Prostate gland (tissue), 2 donors: Measurements from ENCODE around the gene CLASP1. TPM values are rescaled to one million over a fixed set of nuclear protein-coding genes. Genes with fewer than 3 reads are reported as not detected.
"Not testable (repeated sequence)": the region's sequence is repeated elsewhere in the genome, so short reads cannot be mapped to it uniquely, and the experiment has no call there.

ENCODE experiments used
- DNase-seq: peaks from one replicate; pipeline ENCODE4 v3.0.0-alpha.2; 2019; ENCODE audit warnings: low spot score
- H3K27ac ChIP-seq, 2 donors: fragments of 200-600 bp; sonication (generic); 2 replicates each; pipeline ENCODE4 v1.5.1; 2017 to 2019
- H3K27me3 ChIP-seq: fragments of 200-600 bp; sonication (generic); replicated peaks from 2 replicates; pipeline ENCODE4 v1.5.1; 2019; ENCODE audit not compliant: insufficient read depth
- H3K36me3 ChIP-seq, 2 donors: fragments of 200-600 bp; sonication (generic); 1 replicate in 1 of 2; 2 replicates in 1 of 2; pipeline versions ENCODE4 v1.5.1 to v1.8.1; 2017 to 2019
- H3K4me1 ChIP-seq: fragments of 200-600 bp; sonication (generic); replicated peaks from 2 replicates; pipeline ENCODE4 v1.5.1; 2019
- H3K4me3 ChIP-seq, 2 donors: fragments of 200-600 bp; sonication (generic); 2 replicates each; pipeline ENCODE4 v1.5.1; 2017 to 2019
- H3K9me3 ChIP-seq: fragments of 200-600 bp; sonication (generic); 2 replicates; pipeline ENCODE4 v1.5.1; 2017
- POLR2A ChIP-seq: fragments of 450-650 bp; IDR thresholded peaks from one replicate; pipeline ENCODE4 v1.6.1; 2016; ENCODE audit warnings: antibody characterized with exemption, mild to moderate bottlenecking
- POLR2AphosphoS5 ChIP-seq: sonication (generic); formaldehyde crosslinking; IDR thresholded peaks from one replicate; pipeline ENCODE4 v1.6.1; 2017; ENCODE audit warnings: antibody characterized with exemption
- WGBS: methylation state at CpG from one replicate; pipeline ENCODE4 v1.1.5; 2018; 5-methylcytosine and 5-hydroxymethylcytosine counted together
- intact Hi-C: fragments of 100-400 bp; cut with DNase I; formaldehyde crosslinking; loops from one replicate; pipeline ENCODE4 v1.14.2; 2022
- total RNA-seq, 2 donors: library from RNA; depleted of rRNA; stranded (reverse); fragments of >200 nt; gene quantifications; one replicate each; pipeline ENCODE4 v1.1.0, GENCODE V29; 2016
- TF ChIP-seq, protein P1 (sequence below), 4 experiments: fragments of 200-600 bp in 2 of 4; fragments of 450-650 bp in 2 of 4; sonication (generic) in 2 of 4; IDR thresholded peaks; 1 replicate in 3 of 4; 2 replicates in 1 of 4; pipeline ENCODE4 v1.5.1; 2016 to 2019; ENCODE audit warnings: antibody characterized with exemption in 4 of 4, mild to moderate bottlenecking in 2 of 4, moderate library complexity in 2 of 4

Gene CLASP1
- total RNA-seq, 2 donors from 2014 or later: 44.4 to 90.2 TPM

DNA sequence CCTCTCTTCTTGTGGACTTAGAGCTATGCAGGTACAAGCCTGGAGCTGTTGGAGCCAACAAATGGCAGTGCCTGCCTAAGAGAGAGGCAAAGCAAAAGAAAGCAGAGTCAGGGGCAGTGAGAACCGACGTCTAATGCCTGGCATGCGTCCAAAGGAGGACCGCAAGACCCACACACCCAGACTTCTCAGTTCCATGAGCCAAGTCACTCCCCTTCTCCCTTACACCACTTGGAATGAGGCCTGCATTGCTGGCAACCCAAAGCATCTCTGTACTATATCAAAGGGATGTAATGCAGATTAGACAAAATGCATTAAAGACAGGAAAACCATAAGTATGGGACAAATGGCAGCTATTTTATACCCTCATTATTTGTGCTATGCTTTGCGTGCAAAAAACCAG is 168.4 kb downstream of the CLASP1 start:
- intact Hi-C loops: no loop called here
- no peak for DNase-seq
- 16% methylated on average over 5 of the region's 5 CpGs for WGBS

DNA sequence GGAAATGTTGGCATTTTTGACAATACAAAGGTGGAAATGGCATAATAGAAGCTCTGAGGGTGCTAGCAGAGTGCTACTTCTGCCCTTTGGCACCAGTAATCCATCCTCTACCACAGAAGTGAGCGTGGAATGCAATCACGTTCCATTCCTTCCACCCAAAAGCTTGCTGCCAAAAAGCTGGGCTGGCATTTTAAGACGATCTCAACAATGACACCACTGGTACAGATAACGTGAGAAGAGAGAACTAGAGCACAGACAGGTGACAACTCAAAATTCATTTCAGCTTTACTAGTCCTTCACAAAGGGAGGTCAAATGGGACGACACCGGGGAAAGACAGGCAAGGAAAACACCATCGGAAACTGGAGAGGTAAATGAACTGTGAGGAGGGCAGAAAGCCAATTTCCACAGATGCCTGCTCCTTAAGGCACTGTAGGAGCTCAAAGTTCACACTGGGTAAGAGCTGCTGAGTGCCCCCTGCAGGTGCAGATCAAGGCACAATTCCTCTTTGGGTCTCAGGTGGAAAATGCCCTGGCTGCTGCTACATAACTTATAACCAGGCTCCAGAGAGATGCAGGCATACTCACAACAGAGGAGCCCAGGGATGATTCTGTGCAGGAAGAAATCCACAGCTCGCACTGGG is 169.3 kb downstream of the CLASP1 start:
- Histone ChIP-seq H3K9me3 (no peaks in the 10 kb centered on the region), H3K36me3 (no peaks in the 10 kb centered on the region), H3K27ac (no peak overlapping the region), H3K27me3 (no peaks in the 10 kb centered on the region), H3K4me1 (no peaks in the 10 kb centered on the region), H3K4me3 (no peak overlapping the region)
- no peak for DNase-seq
- intact Hi-C loops: no loop called here
- 29% methylated on average over 8 of the region's 8 CpGs for WGBS
- TF ChIP-seq POLR2AphosphoS5 (no peak), POLR2A (no peak)
- TF ChIP-seq, protein P1, sequence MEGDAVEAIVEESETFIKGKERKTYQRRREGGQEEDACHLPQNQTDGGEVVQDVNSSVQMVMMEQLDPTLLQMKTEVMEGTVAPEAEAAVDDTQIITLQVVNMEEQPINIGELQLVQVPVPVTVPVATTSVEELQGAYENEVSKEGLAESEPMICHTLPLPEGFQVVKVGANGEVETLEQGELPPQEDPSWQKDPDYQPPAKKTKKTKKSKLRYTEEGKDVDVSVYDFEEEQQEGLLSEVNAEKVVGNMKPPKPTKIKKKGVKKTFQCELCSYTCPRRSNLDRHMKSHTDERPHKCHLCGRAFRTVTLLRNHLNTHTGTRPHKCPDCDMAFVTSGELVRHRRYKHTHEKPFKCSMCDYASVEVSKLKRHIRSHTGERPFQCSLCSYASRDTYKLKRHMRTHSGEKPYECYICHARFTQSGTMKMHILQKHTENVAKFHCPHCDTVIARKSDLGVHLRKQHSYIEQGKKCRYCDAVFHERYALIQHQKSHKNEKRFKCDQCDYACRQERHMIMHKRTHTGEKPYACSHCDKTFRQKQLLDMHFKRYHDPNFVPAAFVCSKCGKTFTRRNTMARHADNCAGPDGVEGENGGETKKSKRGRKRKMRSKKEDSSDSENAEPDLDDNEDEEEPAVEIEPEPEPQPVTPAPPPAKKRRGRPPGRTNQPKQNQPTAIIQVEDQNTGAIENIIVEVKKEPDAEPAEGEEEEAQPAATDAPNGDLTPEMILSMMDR (IDR thresholded peaks at IDR 0.05): no peak

More for the DNA sequence above, 168.4 kb downstream of the CLASP1 start:
- Histone ChIP-seq H3K4me3 (no peak overlapping the region), H3K27ac (no peak overlapping the region), H3K9me3 (no peaks in the 10 kb centered on the region), H3K27me3 (no peaks in the 10 kb centered on the region), H3K36me3 (no peaks in the 10 kb centered on the region), H3K4me1 (no peaks in the 10 kb centered on the region)
- TF ChIP-seq POLR2A: no peak
- TF ChIP-seq, protein P1 (IDR thresholded peaks at IDR 0.05): no peak
- no peak for TF ChIP-seq POLR2AphosphoS5

DNA sequence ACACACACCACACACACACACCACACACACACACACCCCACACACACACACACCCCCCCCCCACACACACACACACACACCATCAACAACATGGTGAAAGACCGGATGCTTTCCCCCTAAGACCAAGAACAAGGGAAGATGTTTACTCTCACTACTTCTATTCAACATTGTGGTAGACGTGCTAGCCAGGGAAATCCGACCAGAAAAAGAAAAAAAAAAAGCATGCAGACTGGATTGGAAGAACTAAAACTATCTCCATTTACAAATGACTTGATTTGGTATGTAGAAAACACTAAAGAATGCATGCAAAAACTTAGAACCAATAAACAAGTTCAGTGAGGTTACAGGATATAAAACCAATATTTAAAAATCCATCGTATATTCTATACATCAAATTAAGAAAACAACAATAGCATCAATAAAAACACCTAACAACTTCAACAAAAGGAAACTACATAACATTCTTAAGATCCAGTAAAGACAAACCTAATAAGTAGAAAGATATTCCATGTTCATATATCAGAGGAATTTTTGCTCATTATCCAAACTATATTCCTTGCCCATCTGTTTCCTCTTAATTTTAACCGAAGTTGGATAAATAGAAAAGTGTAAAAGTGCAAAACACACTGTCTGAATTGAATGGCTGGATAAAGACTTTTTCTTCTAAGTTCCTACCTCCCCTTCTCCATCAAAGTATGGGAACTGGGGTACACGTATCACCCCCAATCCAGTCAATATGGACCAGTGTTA is 170.1 kb downstream of the CLASP1 start:
- no peaks in the 10 kb centered on the region for H3K27me3 ChIP-seq
- no peak overlapping the region for H3K27ac ChIP-seq
- intact Hi-C loops: no loop called here
- no peak for DNase-seq
- no peaks in the 10 kb centered on the region for H3K4me1 ChIP-seq
- WGBS: 78% methylated on average over 6 of the region's 6 CpGs
- H3K9me3 ChIP-seq: no peaks in the 10 kb centered on the region
- TF ChIP-seq POLR2AphosphoS5 (no peak), POLR2A (no peak)
- TF ChIP-seq, protein P1 (IDR thresholded peaks at IDR 0.05): no peak
- H3K4me3 ChIP-seq: no peak overlapping the region
- H3K36me3 ChIP-seq: no peaks in the 10 kb centered on the region

DNA sequence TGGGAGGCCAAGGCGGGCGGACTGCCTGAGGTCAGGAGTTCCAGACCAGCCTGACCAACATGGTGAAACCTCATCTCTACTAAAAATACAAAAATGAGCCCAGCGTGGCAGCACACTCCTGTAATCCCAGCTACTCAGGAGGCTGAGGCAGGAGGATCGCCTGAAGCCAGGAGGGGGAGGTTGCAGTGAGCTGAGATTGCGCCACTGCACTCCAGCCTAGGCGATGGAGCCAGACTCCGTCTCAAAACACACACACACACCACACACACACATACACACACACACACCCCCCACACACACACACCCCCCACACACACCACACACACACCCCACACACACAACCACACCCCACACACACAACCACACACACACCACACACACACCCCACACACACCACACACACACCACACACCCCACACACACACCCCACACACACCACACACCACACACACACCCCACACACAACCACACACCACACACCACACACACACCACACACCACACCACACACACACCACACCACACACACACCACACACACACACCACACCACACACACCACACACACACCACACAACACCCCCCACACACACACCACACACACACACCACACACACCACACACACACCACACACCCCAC is 170.8 kb downstream of the CLASP1 start:
- H3K4me1 ChIP-seq, DNase-seq, H3K27me3 ChIP-seq, H3K9me3 ChIP-seq, intact Hi-C loops, H3K4me3 ChIP-seq, H3K27ac ChIP-seq, H3K36me3 ChIP-seq: not testable (repeated sequence)
- WGBS: 95% methylated on average over 7 of the region's 7 CpGs

DNA sequence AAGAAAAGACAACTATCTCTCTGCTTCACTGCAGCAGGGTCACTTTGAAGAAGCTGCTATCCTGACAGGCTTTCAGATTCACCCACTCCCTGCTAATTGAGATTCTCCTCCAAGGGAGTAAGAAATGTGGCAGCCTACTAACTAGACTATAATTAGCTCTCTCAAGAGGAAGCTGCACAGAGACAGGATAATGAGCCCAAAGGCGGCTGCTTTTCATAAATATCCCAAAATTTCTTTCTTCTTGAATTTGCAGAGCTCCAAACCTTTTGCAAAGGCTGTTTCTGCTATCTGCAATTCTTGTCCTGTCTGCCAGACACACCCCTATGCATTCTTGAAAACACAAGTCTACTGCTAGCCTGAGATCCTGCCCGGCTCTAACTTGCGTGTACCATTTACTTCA is 172.6 kb downstream of the CLASP1 start:
- H3K36me3 ChIP-seq: no peaks in the 10 kb centered on the region
- no peaks in the 10 kb centered on the region for H3K27me3 ChIP-seq
- H3K4me3 ChIP-seq: no peak overlapping the region
- TF ChIP-seq POLR2A: no peak
- TF ChIP-seq POLR2AphosphoS5: no peak
- TF ChIP-seq, protein P1 (IDR thresholded peaks at IDR 0.05): no peak
- intact Hi-C loops: no loop called here
- DNase-seq: no peak
- 68% methylated on average over 3 of the region's 3 CpGs for WGBS
- no peaks in the 10 kb centered on the region for H3K4me1 ChIP-seq
- H3K27ac ChIP-seq: no peak overlapping the region
- no peaks in the 10 kb centered on the region for H3K9me3 ChIP-seq
